ENCODE data around the gene PDCD7. TPM values are rescaled to one million over a fixed set of nuclear protein-coding genes. Genes with fewer than 3 reads are reported as not detected.
"Not testable (repeated sequence)": the region's sequence is repeated elsewhere in the genome, so short reads cannot be mapped to it uniquely, and the experiment has no call there.

The PDCD7 gene
- total RNA-seq, 2 experiments from 2014 or later, result 37.8 to 38.9 TPM

- H3K27me3 Mint-ChIP-seq, result peaks cover 18% of the 10 kb centered on the region
- H3K4me1 Mint-ChIP-seq; H3K36me3 Mint-ChIP-seq (ENCODE audit: low read depth); H3K27ac Mint-ChIP-seq; DNase-seq; H3K9me3 Mint-ChIP-seq; POLR2A ChIA-PET; H3K4me3 Mint-ChIP-seq: not testable (repeated sequence)
- CTCF ChIA-PET, result interaction anchor here (0.9 to 1.1 kb wide), 2 partner anchors 8 to 27 kb away, joined by 3 read pairs; no protein-coding TSS in a partner anchor
These were observed 58.7 kb downstream of the PDCD7 start for GRCh38 chr15:65074946-65075345.

GRCh38 chr15:65072617-65073016 is 61.0 kb downstream of the PDCD7 start:
- H3K9me3 Mint-ChIP-seq, result no peaks in the 10 kb centered on the region
- no peak overlapping the region for H3K27ac Mint-ChIP-seq
- H3K4me1 Mint-ChIP-seq, result peaks cover 4% of the 10 kb centered on the region
- CTCF ChIA-PET, result interaction anchor here (0.9 kb wide), 1 partner anchor 857 kb away, joined by 3 read pairs; no protein-coding TSS in a partner anchor
- peaks cover 17% of the 10 kb centered on the region for H3K27me3 Mint-ChIP-seq
- DNase-seq, result no peak
- POLR2A ChIA-PET, result no interaction called here
- no peak overlapping the region for H3K4me3 Mint-ChIP-seq
- no peaks in the 10 kb centered on the region for H3K36me3 Mint-ChIP-seq (ENCODE audit: low read depth)

GRCh38 chr15:65072027-65072426 is 61.6 kb downstream of the PDCD7 start:
- no peaks in the 10 kb centered on the region for H3K36me3 Mint-ChIP-seq (ENCODE audit: low read depth)

GRCh38 chr15:65071381-65071811 is 62.2 kb downstream of the PDCD7 start:
- no peaks in the 10 kb centered on the region for H3K36me3 Mint-ChIP-seq (ENCODE audit: low read depth)
- POLR2A ChIA-PET, result no interaction called here
- CTCF ChIA-PET, result interaction anchor here (0.9 kb wide), 1 partner anchor 856 kb away, joined by 3 read pairs; no protein-coding TSS in a partner anchor
- DNase-seq, result no peak
- H3K9me3 Mint-ChIP-seq, result no peaks in the 10 kb centered on the region
- no peak overlapping the region for H3K27ac Mint-ChIP-seq
- peaks cover 24% of the 10 kb centered on the region for H3K27me3 Mint-ChIP-seq
- peaks cover 5% of the 10 kb centered on the region for H3K4me1 Mint-ChIP-seq
- H3K4me3 Mint-ChIP-seq, result no peak overlapping the region

More at GRCh38 chr15:65072027-65072426, 61.6 kb downstream of the PDCD7 start:
- POLR2A ChIA-PET, result no interaction called here
- CTCF ChIA-PET, result interaction anchor here (0.9 kb wide), 1 partner anchor 857 kb away, joined by 3 read pairs; no protein-coding TSS in a partner anchor
- Mint-ChIP-seq H3K27ac (no peak overlapping the region), H3K4me3 (no peak overlapping the region), H3K9me3 (no peaks in the 10 kb centered on the region), H3K4me1 (peaks cover 6% of the 10 kb centered on the region), H3K27me3 (peaks cover 21% of the 10 kb centered on the region)
- no peak for DNase-seq

GRCh38 chr15:65069779-65070546 is 63.6 kb downstream of the PDCD7 start:
- Mint-ChIP-seq H3K27ac (no peak overlapping the region), H3K9me3 (no peaks in the 10 kb centered on the region), H3K4me1 (peaks cover 4% of the 10 kb centered on the region), H3K27me3 (peaks cover 31% of the 10 kb centered on the region), H3K4me3 (no peak overlapping the region), H3K36me3 (ENCODE audit: low read depth) (no peaks in the 10 kb centered on the region)
- POLR2A ChIA-PET, result interaction anchor here (1.2 kb wide), 1 partner anchor 235 kb away, joined by 3 read pairs; no protein-coding TSS in a partner anchor
- CTCF ChIA-PET, result interaction anchor here (1.3 to 1.7 kb wide), 2 partner anchors 15 to 20 kb away, joined by 3 to 7 read pairs; no protein-coding TSS in a partner anchor
- no peak for DNase-seq

GRCh38 chr15:65069179-65069578 is 64.4 kb downstream of the PDCD7 start:
- CTCF ChIA-PET, result interaction anchor here (1.3 to 1.7 kb wide), 2 partner anchors 14 to 21 kb away, joined by 3 to 7 read pairs; no protein-coding TSS in a partner anchor
- H3K27me3 Mint-ChIP-seq, result peaks cover 31% of the 10 kb centered on the region
- H3K27ac Mint-ChIP-seq, result no peak overlapping the region
- no peaks in the 10 kb centered on the region for H3K9me3 Mint-ChIP-seq
- H3K4me3 Mint-ChIP-seq, result no peak overlapping the region
- no peaks in the 10 kb centered on the region for H3K36me3 Mint-ChIP-seq (ENCODE audit: low read depth)
- DNase-seq, result no peak
- POLR2A ChIA-PET, result no interaction called here
- H3K4me1 Mint-ChIP-seq, result peaks cover 4% of the 10 kb centered on the region

GRCh38 chr15:65068403-65068788 is 65.2 kb downstream of the PDCD7 start:
- Mint-ChIP-seq H3K36me3 (ENCODE audit: low read depth) (no peaks in the 10 kb centered on the region), H3K4me3 (no peak overlapping the region), H3K27me3 (peaks cover 33% of the 10 kb centered on the region), H3K27ac (no peak overlapping the region), H3K9me3 (no peaks in the 10 kb centered on the region), H3K4me1 (peaks cover 4% of the 10 kb centered on the region)
- POLR2A ChIA-PET, result no interaction called here
- CTCF ChIA-PET, result interaction anchor here (0.6 kb wide), 1 partner anchor 254 kb away, joined by 4 read pairs; no protein-coding TSS in a partner anchor
- DNase-seq, result no peak

GRCh38 chr15:65067645-65068402 is 65.8 kb downstream of the PDCD7 start, which contains the start of gene RASL12:
RASL12 (minus strand) TSS chr15:65067991; CDS start chr15:65067835, 156 bp downstream.
- H3K27me3 Mint-ChIP-seq, result peaks cover 36% of the 10 kb centered on the region
- H3K27ac Mint-ChIP-seq, result no peak within 1 kb of the TSS
- no peaks in the 10 kb centered on the region for H3K36me3 Mint-ChIP-seq (ENCODE audit: low read depth)
- H3K9me3 Mint-ChIP-seq, result no peaks in the 10 kb centered on the region
- ChIA-PET POLR2A (no interaction called here), CTCF (no interaction called here)
- peaks cover 4% of the 10 kb centered on the region for H3K4me1 Mint-ChIP-seq
- no peak within 1 kb of the TSS for H3K4me3 Mint-ChIP-seq
- DNase-seq, result no peak

Other genes starting within 250 kb of the PDCD7 start
- gene ANKDD1A, start 221.9 kb downstream of the PDCD7 start, total RNA-seq, result 10 to 100 TPM; 14.2 to 15.1 TPM
- 10 to 100 TPM; 55.6 to 57.2 TPM for gene SPG21, start 143.9 kb downstream of the PDCD7 start, total RNA-seq
- gene MTFMT, start 104.2 kb downstream of the PDCD7 start, total RNA-seq, result 10 to 100 TPM; 13.3 to 15.5 TPM
- not detected for gene SLC51B, start 88.4 kb downstream of the PDCD7 start, total RNA-seq
- not detected for gene RASL12, start 65.8 kb downstream of the PDCD7 start, total RNA-seq
- gene KBTBD13, start 57.1 kb downstream of the PDCD7 start, total RNA-seq, result not detected
- 1 to 10 TPM; 3.0 to 3.3 TPM for gene UBAP1L, start 18.6 kb downstream of the PDCD7 start, total RNA-seq
- gene CLPX, start 51.5 kb upstream of the PDCD7 start, total RNA-seq, result 10 to 100 TPM; 48.5 to 57.8 TPM
- gene CILP, start 77.7 kb upstream of the PDCD7 start, total RNA-seq, result not detected
- gene PARP16, start 153.1 kb upstream of the PDCD7 start, total RNA-seq, result 10 to 100 TPM; 14.9 to 15.7 TPM
- gene RNU5A-1, start 162.2 kb upstream of the PDCD7 start, total RNA-seq, result not detected
- 10 to 100 TPM in 1 of 2 experiments, not detected in 1; 12.9 TPM for gene RNU5B-1, start 170.9 kb upstream of the PDCD7 start, total RNA-seq
- not detected for gene IGDCC3, start 244.2 kb upstream of the PDCD7 start, total RNA-seq